KOPT-K1 (cell line): ENCODE results near the gene KANTR.

Experiments used
- H3K27ac ChIP-seq: fragments of 200-600 bp; sonication (generic); 2 replicates; pipeline ENCODE4 v1.5.1; 2016; ENCODE audit warnings: antibody characterized with exemption, mild to moderate bottlenecking, low read depth, low read length; ENCODE audit not compliant: poor library complexity, severe bottlenecking
- H3K36me3 ChIP-seq: fragments of 200-600 bp; sonication (generic); 2 replicates; pipeline ENCODE4 v1.5.1; 2017; ENCODE audit warnings: antibody characterized with exemption, mild to moderate bottlenecking, low read length, moderate library complexity; ENCODE audit not compliant: insufficient read depth
- H3K9me3 ChIP-seq: fragments of 200-600 bp; sonication (generic); 2 replicates; pipeline ENCODE4 v1.5.1; 2017; ENCODE audit warnings: antibody characterized with exemption, low read length, mild to moderate bottlenecking; ENCODE audit not compliant: insufficient read depth, poor library complexity, severe bottlenecking

The KANTR gene

DNA sequence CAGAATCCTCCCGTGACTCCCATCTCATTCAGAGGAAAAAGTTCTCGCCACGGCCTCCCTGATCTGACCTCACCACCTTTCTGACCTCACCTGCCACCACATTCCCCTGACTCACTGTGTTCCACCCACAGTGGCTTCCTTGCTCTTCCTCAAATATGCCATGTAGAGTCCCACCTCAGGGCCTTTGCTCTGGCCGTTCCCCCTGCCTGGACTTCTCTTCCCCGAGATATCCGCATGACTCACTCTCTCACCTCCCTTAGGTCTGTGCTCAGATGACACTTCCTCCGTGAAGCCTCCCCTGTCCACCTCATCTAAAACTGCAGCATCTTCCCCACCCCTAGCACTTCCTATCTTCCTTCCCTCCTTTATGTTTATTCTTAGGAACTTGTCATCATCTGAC, 18.9 kb upstream of the KANTR start:
- no peaks in the 10 kb centered on the region for H3K36me3 ChIP-seq
- H3K9me3 ChIP-seq, result no peaks in the 10 kb centered on the region
- H3K27ac ChIP-seq, result no peak overlapping the region

DNA sequence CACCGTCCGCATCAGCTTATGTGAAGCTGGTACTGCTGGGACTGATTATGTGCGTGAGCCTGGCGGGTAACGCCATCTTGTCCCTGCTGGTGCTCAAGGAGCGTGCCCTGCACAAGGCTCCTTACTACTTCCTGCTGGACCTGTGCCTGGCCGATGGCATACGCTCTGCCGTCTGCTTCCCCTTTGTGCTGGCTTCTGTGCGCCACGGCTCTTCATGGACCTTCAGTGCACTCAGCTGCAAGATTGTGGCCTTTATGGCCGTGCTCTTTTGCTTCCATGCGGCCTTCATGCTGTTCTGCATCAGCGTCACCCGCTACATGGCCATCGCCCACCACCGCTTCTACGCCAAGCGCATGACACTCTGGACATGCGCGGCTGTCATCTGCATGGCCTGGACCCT, 17.3 kb upstream of the KANTR start:
- no peak overlapping the region for H3K27ac ChIP-seq
- no peaks in the 10 kb centered on the region for H3K36me3 ChIP-seq
- no peaks in the 10 kb centered on the region for H3K9me3 ChIP-seq

DNA sequence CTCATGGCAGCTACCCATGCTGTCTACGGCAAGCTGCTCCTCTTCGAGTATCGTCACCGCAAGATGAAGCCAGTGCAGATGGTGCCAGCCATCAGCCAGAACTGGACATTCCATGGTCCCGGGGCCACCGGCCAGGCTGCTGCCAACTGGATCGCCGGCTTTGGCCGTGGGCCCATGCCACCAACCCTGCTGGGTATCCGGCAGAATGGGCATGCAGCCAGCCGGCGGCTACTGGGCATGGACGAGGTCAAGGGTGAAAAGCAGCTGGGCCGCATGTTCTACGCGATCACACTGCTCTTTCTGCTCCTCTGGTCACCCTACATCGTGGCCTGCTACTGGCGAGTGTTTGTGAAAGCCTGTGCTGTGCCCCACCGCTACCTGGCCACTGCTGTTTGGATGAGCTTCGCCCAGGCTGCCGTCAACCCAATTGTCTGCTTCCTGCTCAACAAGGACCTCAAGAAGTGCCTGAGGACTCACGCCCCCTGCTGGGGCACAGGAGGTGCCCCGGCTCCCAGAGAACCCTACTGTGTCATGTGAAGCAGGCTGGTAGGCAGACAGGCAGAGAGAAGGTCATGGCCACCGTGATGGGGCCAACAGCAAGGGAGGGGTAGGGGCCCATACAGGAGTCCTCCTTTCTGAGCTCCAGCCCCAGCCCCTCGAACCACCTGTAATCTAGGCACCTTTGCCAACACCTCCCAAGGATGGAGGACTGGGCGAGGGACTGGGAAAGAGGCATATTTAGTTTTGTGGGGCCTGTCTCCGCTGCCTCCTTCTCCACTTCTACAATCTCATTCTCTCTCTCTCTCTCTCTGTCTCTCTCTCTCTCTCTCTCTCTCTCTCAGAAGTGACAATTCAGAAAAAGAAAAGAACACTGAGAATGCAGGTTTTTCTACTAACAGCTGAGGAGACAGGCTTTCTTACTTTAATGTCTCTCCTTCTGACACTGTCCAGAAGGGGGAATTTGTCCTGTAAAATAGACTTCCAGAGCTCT, 16.4 kb upstream of the KANTR start:
- H3K27ac ChIP-seq, result no peak overlapping the region
- no peaks in the 10 kb centered on the region for H3K36me3 ChIP-seq
- H3K9me3 ChIP-seq, result no peaks in the 10 kb centered on the region

DNA sequence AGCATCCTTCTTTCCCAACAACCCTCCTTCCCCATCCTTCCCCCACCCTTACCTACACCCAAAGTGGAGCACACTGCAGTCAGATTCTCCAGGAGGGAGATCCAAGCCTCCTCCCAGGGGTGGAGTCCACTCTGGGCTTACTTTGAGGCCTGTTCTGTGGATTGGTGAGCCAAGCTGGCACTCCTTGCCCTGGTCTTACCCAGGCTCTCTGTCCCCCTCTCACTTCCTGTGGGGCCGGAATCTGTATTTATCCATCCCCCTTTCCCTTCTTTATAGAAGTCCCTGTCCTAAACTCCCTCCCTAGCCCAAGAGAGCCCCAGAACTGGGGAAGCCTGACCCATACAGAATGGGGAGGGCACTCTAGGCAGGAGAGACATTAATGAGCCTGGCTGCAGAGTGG, 15.0 kb upstream of the KANTR start:
- H3K9me3 ChIP-seq, result no peaks in the 10 kb centered on the region
- no peak overlapping the region for H3K27ac ChIP-seq
- H3K36me3 ChIP-seq, result no peaks in the 10 kb centered on the region

DNA sequence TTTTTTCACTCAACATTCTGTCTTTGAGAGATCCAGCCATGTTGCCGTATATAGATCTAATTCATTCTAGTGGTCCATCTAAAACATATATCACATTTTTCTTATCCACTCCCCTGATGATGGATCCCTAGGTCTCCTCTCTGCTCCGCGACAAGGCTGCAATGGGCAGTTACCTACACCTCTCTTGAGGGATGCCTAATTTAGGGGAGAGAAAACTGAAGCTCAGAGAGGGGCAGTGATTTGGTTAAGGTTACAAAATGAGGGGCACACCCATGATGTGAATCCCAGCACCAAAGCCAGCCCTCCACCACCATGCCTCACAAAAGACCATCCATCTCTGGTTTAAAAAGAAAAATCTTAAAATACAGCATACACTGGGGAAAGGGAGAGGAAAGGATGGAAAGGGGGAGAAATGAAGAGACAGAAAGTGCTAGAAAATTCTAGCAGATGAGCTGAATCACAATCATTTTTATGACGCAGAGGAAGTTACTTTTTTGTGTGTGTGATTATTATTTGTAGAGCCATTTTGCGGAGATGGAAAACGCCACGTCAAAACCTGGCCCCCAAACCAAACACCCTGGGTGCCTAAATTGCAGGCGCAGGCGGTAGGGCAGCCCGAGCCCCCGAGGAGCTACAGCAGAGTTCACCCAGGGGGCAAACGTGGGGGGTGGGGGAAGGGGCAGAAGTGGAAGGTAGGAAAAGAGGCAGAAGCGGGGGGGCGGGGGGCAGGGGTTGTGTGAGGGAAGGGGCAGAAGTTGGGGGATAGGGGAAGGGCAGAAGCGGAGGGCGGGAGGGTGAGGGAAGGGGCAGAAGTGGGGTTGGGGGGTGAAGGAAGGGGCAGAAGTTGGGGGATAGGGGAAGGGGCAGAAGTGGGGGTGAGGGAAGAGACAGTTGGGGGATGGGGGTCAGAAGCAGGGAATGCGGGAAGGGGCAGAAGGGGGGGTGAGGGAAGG, 13.0 kb upstream of the KANTR start:
- H3K27ac ChIP-seq, result no peak overlapping the region

DNA sequence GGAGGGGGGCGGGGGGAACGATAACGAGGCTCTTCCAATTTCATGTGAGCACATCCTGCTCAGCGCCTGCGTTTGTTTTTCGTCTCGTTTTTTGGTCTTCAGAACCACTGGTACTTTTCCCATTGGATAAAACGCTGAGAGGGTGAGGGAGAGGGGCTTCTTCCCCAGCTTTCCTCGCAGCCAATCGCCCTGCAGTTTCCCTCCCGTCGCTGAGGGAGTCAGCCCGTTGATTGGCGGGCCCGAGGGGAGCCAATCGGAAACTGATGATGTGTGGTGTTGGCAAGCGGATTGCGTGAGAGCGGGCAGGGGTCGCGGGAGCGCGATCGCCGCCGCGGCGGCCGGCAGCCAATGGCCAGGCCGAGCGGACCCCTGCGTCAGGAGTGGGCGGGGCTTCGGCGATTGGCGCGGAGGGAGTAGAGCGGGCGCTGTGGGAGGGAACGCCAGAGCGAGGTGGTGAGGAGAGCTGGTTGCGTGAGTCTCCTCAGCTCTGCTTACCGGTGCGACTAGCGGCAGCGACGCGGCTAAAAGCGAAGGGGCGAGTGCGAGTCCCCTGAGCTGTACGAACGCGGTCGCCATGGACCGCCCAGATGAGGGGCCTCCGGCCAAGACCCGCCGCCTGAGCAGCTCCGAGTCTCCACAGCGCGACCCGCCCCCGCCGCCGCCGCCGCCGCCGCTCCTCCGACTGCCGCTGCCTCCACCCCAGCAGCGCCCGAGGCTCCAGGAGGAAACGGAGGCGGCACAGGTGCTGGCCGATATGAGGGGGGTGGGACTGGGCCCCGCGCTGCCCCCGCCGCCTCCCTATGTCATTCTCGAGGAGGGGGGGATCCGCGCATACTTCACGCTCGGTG, 11.8 kb upstream of the KANTR start, which contains the start of gene TSPYL2:
Gene TSPYL2, plus strand, starts transcription at position 443 of the 848 bp plus-strand sequence. Its CDS starts 132 bp downstream, at position 575.
- H3K27ac ChIP-seq, result peak within 1 kb of the TSS; percentile 48
- peaks cover 25% of the 10 kb centered on the region for H3K36me3 ChIP-seq
- no peaks in the 10 kb centered on the region for H3K9me3 ChIP-seq

More for the DNA sequence above, 13.0 kb upstream of the KANTR start:
- H3K9me3 ChIP-seq, result no peaks in the 10 kb centered on the region
- peaks cover 13% of the 10 kb centered on the region for H3K36me3 ChIP-seq

DNA sequence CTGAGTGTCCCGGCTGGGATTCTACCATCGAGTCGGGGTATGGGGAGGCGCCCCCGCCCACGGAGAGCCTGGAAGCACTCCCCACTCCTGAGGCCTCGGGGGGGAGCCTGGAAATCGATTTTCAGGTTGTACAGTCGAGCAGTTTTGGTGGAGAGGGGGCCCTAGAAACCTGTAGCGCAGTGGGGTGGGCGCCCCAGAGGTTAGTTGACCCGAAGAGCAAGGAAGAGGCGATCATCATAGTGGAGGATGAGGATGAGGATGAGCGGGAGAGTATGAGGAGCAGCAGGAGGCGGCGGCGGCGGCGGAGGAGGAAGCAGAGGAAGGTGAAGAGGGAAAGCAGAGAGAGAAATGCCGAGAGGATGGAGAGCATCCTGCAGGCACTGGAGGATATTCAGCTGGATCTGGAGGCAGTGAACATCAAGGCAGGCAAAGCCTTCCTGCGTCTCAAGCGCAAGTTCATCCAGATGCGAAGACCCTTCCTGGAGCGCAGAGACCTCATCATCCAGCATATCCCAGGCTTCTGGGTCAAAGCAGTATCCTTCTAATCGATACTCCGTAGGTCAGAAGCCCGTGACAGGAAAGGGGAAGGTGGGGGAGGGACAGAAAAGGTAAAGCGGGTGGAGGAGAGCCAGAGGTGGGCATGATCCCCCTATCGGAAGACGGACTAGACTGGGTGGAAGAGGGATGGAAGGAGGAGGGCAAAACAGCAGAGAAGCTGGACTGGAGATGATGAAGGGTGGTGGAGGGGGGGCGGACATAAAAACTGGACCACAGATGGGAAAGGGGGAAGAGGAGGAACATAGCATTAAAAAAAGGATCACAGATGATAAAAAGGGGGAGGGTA, 10.9 kb upstream of the KANTR start:
- H3K9me3 ChIP-seq, result no peaks in the 10 kb centered on the region
- peaks cover 31% of the 10 kb centered on the region for H3K36me3 ChIP-seq
- H3K27ac ChIP-seq, result peak overlapping the region; percentile 48

DNA sequence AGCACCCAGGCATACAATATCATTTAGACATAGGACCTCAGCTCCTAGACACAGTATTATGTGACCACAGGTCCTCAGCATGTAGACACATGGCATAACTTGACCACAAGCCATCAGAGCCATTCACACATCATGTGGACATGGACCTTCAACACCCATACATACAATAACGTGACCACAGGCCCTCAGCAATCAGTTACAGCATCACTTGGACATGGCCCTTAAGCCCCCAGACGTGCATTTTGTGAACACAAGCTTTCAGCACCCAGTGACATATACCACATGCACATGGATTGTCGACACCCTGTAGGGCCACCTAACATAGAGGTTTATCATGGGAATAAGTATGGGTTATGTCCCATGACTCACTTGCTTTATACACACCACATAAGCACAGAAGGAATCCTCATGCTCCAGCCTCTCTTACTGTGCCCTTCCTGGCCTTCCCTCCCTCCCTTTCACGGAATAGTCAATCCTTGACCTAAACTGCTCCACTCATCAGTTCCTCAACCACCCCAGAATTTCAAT, 9.8 kb upstream of the KANTR start:
- Histone ChIP-seq H3K27ac (no peak overlapping the region), H3K9me3 (no peaks in the 10 kb centered on the region), H3K36me3 (peaks cover 31% of the 10 kb centered on the region)

DNA sequence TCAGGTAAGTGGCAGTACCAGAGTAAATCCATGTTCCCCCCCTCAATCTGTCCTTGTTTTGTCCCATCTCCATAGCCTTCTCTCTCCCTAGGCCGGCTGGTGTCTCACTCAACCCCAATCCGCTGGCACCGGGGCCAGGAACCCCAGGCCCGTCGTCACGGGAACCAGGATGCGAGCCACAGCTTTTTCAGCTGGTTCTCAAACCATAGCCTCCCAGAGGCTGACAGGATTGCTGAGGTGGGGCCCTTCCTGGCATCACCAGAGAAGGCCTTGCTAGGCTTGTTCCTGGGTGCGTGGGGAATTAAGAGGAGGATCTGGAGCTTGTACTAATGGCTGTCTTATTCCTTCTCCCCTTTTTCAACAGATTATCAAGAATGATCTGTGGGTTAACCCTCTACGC, 9.1 kb upstream of the KANTR start:
- Histone ChIP-seq H3K9me3 (no peaks in the 10 kb centered on the region), H3K36me3 (peaks cover 31% of the 10 kb centered on the region), H3K27ac (no peak overlapping the region)

DNA sequence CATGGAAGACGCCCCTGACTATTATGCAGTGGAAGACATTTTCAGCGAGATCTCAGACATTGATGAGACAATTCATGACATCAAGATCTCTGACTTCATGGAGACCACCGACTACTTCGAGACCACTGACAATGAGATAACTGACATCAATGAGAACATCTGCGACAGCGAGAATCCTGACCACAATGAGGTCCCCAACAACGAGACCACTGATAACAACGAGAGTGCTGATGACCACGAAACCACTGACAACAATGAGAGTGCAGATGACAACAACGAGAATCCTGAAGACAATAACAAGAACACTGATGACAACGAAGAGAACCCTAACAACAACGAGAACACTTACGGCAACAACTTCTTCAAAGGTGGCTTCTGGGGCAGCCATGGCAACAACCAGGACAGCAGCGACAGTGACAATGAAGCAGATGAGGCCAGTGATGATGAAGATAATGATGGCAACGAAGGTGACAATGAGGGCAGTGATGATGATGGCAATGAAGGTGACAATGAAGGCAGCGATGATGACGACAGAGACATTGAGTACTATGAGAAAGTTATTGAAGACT, 8.2 kb upstream of the KANTR start:
- Histone ChIP-seq H3K9me3 (no peaks in the 10 kb centered on the region), H3K36me3 (peaks cover 31% of the 10 kb centered on the region), H3K27ac (no peak overlapping the region)

DNA sequence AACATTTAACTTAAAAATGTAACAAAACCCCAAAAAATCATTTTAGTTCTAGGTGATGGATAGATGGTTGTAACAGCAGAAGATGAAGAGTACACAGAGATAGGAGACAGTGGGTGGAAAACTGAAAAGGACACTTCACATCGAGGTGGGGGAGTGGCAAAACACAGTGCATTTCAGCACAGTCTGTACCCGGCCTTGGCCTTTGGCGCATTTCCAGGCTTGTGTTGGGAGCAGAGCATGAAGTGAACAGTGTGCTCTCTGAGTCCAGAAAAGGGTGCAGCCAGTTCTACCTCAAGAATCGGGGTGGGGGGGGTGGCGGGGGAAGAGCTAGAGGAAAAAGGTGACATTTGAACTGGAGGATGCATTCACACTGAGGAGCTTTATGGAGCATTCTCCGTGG, 7.5 kb upstream of the KANTR start:
- H3K36me3 ChIP-seq, result peaks cover 31% of the 10 kb centered on the region
- no peak overlapping the region for H3K27ac ChIP-seq
- H3K9me3 ChIP-seq, result no peaks in the 10 kb centered on the region

DNA sequence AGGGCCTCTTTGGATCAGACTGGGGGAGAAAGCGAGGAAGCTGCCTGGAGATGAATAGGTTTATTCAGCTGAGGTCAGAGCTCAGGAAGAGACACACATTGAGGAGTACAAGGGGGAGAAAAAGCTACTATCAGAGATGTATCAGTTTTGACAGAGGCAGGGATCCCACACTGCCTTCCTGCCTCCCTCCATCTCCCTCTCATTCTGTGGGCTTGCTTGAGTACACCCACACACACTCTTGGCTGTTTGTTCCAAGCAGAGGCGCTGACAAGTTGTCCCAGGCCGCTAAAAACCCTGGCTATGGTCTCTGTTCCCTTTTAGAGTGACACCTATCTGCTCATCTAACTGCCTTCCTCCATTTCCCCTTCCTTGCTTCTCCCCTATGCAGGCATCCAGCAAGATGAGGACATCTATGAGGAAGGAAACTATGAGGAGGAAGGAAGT, 6.5 kb upstream of the KANTR start:
- H3K9me3 ChIP-seq, result no peaks in the 10 kb centered on the region
- no peak overlapping the region for H3K27ac ChIP-seq

More for the DNA sequence above, 6.5 kb upstream of the KANTR start:
- H3K36me3 ChIP-seq, result peaks cover 31% of the 10 kb centered on the region
